ENCODE measurements around the gene TPPP.
A peak's percentile ranks its signal among the peaks of the same experiment; 100 is the strongest.
"Not testable (repeated sequence)": the region's sequence is repeated elsewhere in the genome, so short reads cannot be mapped to it uniquely, and the experiment has no call there.

The TPPP gene

GRCh38 chr5:693271-694041 lies at the start of gene TPPP:
Gene TPPP (minus strand): TSS chr5:693352. CDS start chr5:678060, 15,292 bp downstream.
- peak; percentile 79 for DNase-seq

- not testable (repeated sequence) for DNase-seq
These were observed 49.1 kb upstream of the TPPP start for GRCh38 chr5:742276-742675.

GRCh38 chr5:734145-734544 lies 41.0 kb upstream of the TPPP start:
- not testable (repeated sequence) for DNase-seq

GRCh38 chr5:732754-733454 lies 39.8 kb upstream of the TPPP start:
- not testable (repeated sequence) for DNase-seq

- DNase-seq = not testable (repeated sequence)
These were observed 36.1 kb upstream of the TPPP start for GRCh38 chr5:729225-729624.

- DNase-seq = not testable (repeated sequence)
These were observed 33.9 kb upstream of the TPPP start for GRCh38 chr5:727087-727486.

- not testable (repeated sequence) for DNase-seq
These were observed 30.7 kb upstream of the TPPP start for GRCh38 chr5:723865-724264.

GRCh38 chr5:723309-723708 lies 30.2 kb upstream of the TPPP start:
- not testable (repeated sequence) for DNase-seq

GRCh38 chr5:719379-719778 lies 26.2 kb upstream of the TPPP start:
- not testable (repeated sequence) for DNase-seq

GRCh38 chr5:717143-717542 lies 24.0 kb upstream of the TPPP start:
- DNase-seq = no peak

- not testable (repeated sequence) for DNase-seq
These were observed 23.6 kb upstream of the TPPP start for GRCh38 chr5:716740-717139.

GRCh38 chr5:715636-716035 lies 22.5 kb upstream of the TPPP start:
- not testable (repeated sequence) for DNase-seq

- DNase-seq = not testable (repeated sequence)
These were observed 21.3 kb upstream of the TPPP start for GRCh38 chr5:714215-715118.

GRCh38 chr5:713686-714085 lies 20.5 kb upstream of the TPPP start:
- not testable (repeated sequence) for DNase-seq

- not testable (repeated sequence) for DNase-seq
These were observed 15.8 kb upstream of the TPPP start for GRCh38 chr5:708848-709517.

GRCh38 chr5:708374-708773 lies 15.2 kb upstream of the TPPP start:
- not testable (repeated sequence) for DNase-seq

GRCh38 chr5:706127-706526 lies 13.0 kb upstream of the TPPP start:
- DNase-seq = not testable (repeated sequence)

GRCh38 chr5:696753-697702 lies 3.9 kb upstream of the TPPP start:
- not testable (repeated sequence) for DNase-seq

- DNase-seq = not testable (repeated sequence)
These were observed 3.0 kb upstream of the TPPP start for GRCh38 chr5:696191-696590.

- DNase-seq = not testable (repeated sequence)
These were observed 2.3 kb upstream of the TPPP start for GRCh38 chr5:695475-695874.

GRCh38 chr5:694042-694431 lies 885 bp upstream of the TPPP start:
- DNase-seq = not testable (repeated sequence)
